GM18519 (cell line): ENCODE data around the gene TRAM2.

ENCODE experiments used
- ATAC-seq: cut with Tn5 transposase; IDR thresholded peaks from one replicate; pipeline ENCODE4 v1.9.1; 2021; ENCODE audit warnings: mild to moderate bottlenecking, moderate library complexity; ENCODE audit not compliant: unreplicated experiment, low FRiP score

Gene TRAM2

GRCh38 chr6:52513464-52513863 is 63.4 kb downstream of the TRAM2 start:
- ATAC-seq: no peak

DNA sequence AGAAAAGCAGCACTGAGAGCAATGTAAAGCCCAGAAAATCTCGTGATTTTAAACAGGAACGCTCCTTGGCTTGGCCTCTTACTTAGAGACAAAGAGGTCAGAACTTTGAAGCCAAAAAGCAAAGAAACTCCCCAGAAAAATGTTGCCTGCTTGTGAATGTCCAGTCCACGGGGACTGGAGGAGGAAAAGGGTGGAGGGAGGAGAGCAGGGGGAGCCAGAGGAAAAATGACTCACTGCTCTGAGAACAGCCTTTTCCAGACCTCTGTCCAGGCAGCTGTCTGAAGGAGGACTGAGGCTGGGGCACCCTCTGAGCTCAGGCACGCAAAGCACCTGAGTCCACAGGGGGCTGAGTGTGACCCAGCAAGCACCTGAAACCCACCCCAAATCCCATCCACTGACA is 64.7 kb downstream of the TRAM2 start:
- no peak for ATAC-seq

GRCh38 chr6:52511572-52512151 is 65.2 kb downstream of the TRAM2 start:
- no peak for ATAC-seq

DNA sequence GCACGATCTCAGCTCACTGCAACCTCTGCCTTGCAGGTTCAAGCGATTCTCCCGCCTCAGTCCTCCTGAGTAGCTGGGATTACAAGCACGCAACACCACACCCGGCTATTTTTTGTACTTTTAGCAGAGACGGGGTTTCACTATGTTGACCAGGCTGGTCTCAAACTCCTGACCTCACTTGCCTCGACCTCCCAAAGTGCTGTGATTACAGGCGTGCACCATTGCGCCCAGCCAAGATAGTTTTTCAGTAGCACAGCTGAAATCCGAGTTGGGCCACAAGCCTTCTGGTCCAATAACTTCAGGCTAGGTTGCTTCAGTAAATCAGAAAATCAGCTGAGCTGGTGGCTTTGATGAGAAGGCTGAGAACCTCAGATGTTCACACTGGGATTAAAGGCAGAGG is 65.7 kb downstream of the TRAM2 start:
- ATAC-seq: no peak

DNA sequence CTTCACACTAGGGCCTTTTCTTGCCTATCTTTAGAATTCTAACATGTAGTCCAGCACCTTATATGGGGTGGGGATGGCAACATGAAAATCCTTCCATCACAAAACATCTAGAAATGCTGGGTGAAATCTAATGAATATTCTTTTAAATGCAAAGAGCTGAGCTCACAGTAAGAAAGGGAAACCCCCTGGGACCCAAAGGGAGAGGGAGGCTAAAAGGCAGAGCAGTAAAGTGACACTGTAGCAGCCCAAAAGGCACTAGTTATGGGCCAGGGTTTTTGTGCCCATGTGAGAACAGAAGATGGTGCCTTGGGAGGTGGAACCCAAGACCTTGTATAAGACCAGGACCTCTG is 66.7 kb downstream of the TRAM2 start:
- no peak for ATAC-seq

DNA sequence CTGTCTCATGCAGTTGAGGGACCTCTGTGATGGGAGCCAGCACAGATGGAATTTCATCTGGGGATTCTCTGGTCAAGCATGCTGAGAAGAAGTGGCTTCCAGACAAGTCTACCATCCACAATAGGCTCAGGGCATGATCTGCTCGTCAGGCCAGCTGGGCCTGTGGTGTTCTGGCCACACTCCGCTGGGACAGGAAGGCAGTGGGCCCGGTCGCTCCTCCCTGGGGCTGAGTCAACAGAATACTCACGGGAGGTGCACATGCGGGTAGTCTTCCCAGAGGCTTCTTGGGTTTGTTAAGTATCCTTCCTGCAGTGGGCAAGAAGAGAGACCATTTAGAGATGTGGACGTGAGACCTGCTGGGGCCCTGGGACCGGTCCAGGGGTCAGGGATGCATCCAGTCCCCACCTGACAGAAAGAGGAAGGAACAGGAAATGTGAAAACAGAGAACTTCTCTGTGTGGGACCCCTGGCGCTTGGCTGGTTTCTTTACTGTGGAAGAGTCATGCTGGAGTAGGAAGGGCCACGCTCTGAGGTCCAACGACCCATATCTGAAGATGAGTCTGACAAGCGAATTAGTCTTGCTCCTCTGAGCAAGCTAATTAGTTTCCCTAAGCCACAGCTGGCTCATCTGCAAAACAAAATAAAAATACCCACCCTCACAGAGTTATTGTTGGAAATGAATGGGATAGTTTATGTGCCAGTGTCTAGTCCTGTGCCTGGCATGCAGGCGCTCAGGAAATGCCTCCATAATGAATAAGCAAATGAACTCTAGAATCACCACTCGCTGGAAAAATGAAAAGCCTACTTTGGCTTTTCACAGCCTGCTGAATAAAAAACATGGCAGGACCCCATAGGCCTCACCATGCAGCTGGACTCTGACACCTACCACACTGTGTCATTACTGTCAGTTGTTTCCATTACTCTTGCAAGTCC is 67.3 kb downstream of the TRAM2 start:
- no peak for ATAC-seq

GRCh38 chr6:52508261-52508739 is 68.6 kb downstream of the TRAM2 start:
- no peak for ATAC-seq

GRCh38 chr6:52507557-52508260 is 69.2 kb downstream of the TRAM2 start:
- no peak for ATAC-seq

GRCh38 chr6:52506476-52506875 is 70.4 kb downstream of the TRAM2 start:
- no peak for ATAC-seq

DNA sequence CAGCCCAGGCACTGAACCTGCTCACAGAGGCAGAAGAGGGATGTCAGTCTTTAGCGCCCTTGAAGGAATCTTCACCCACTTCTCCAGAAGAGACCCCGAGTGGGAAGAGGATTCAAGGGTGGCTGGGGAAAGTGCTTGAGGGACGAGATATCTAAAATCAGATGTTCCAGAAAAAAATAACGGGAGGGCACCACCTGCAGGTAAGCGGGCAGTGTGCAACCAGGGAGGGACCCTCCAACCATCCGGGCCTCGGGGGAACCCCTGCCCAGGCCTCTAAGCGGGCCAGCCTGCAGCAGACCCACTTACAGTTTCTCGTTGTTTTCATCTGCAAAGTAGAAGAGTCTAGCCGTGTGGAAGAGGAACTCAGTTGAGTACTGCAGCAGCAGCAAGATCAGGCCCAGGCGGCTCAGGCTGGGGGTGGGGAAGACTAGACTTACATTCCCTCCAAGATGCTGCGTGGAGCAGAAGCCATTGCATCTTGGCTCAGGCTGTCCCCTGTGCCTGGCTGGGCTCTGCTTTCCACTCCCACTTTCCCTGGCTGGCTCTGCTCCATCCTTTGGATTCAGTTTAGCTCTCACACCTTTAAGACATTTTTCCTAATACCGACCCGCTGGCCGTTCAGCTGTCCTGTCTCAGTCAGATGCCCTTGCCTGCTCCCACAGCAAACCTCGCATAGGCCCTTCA is 71.0 kb downstream of the TRAM2 start:
- ATAC-seq: no peak

DNA sequence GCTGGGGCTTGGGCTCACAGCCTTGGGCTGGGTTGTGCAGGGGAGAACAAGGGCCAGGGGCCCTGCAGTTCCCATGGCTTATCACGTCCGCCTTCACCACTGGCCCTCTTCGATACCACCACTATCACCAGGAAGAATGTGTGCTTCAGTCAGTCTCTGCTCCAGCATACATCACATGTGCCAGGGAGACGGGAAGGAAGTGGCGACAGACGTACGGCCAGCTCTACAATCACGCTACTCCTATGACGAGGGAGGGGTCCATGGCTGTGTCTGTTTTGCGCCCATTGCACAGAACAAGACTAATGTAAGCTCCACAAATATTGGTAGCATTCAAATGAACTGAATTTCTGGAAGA is 72.1 kb downstream of the TRAM2 start:
- ATAC-seq: no peak

DNA sequence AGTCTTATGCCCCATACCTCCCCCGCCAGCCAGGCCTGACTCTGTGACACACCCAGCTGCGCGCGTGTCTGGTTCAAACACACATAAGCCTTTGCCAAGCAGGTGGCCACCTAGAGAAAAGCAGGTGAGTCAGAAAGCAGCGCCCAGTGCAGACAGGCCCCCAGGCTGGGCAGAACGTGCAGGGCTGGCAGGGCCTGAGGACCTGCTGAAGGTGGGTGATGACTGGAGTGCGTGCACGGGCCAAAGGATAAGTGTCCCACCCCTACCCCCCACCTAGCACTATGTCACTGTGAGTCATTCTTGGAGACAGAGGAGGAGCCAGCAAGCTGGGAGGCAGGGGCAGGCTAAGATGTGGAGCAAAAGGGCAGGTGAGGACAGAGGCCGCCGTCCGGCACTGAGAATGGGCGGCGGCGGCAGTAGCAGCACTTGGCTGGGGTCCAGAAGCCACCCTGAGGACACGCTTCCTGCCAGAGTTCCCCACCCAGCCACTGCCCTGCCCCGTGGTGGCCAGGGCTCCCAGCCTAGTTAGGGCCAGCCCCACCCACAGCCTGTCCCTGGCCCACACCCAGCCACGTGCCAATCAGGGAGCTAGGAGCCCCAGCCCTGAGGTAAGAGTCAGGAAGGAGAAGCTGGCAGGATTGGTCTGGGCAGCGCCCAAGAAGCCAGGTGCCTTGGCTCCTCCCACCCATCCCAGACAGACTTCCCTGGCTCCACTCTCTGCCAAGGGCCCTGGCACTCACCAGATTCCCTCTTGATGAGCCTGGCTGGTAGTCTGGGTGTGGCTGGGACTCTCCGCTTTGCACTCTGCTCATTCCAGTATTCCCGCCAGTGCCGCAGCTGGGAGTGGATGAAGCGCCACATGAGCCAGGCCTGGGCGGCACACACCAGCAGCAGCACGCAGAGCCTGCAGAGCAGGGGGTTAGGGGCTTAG is 72.7 kb downstream of the TRAM2 start:
- no peak for ATAC-seq

GRCh38 chr6:52503323-52503747 is 73.5 kb downstream of the TRAM2 start:
- no peak for ATAC-seq

DNA sequence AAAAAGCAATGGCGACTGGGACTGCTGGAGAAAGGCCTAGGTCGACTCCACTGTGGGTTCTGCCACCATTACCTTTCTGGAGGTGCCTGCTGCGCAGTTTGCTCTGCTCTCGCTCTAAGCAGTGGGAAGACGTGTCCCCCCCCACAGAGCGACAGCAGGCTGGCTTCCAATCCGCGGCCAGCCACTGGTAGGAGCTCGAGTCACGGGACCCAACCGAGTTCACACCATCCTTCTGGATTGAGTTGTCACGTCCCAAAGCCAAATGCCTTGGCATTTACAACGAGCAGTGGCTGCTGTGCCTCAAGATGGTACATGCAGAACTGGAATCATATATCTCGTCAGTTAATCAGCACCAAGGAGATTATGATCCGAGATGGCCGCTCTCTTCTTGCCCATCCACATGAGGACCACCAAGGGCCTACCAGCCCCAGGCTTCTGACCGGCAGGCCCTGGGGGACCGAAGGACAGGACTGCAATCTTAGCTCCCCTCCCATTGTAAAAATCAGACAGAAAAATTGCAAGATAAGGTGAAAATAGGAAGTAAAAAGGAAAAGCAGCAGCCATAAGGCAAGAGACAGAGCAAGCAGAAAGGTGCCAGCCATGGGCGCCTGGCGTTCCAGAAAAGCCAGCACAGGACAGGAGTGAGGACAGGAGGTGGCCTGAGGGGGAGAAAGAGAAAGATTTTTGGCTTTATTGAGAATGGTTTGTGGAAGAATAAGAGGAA is 74.4 kb downstream of the TRAM2 start:
- ATAC-seq: no peak

GRCh38 chr6:52500238-52501129 is 76.4 kb downstream of the TRAM2 start:
- no peak for ATAC-seq

GRCh38 chr6:52499681-52500236 is 77.1 kb downstream of the TRAM2 start:
- ATAC-seq: no peak

DNA sequence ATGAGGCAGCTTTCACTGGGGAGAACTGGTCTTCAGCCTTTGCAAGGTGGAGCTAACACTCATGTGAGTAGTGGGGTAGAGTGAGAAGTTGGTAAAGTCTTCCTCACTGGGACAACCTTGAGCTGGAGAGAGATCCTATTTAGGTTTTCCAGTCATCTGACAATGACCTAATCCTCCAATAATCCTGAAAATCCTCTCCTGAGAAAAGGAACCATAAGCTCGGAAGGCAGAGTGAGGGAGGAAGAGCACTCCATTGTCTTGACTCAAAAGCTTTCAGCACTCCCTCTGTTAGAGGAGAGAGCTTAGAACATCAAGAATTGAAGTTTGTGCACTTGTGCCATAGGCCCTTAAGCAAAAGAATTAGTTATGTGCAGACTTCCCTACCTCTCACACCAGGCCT is 77.8 kb downstream of the TRAM2 start:
- ATAC-seq: no peak

GRCh38 chr6:52498538-52499017 is 78.3 kb downstream of the TRAM2 start:
- ATAC-seq: peak; percentile 33
